Large intestine (tissue), 3 donors: ENCODE results near the gene ANO6. TPM values are rescaled to one million over a fixed set of nuclear protein-coding genes. Genes with fewer than 3 reads are reported as not detected.

ENCODE experiments used
- DNase-seq, 2 donors: peaks; one replicate each; pipeline versions ENCODE4 v3.0.0 to v3.0.0-alpha.2; 2013
- H3K27ac ChIP-seq: one replicate; pipeline ENCODE4 v1.5.1; 2013; ENCODE audit warnings: low read length
- H3K27me3 ChIP-seq: 2 replicates; pipeline ENCODE4 v1.6.1; 2013; ENCODE audit warnings: low read length; ENCODE audit not compliant: control insufficient read depth, insufficient read depth
- H3K36me3 ChIP-seq: 2 replicates; pipeline ENCODE4 v1.6.1; 2013; ENCODE audit warnings: low read length; ENCODE audit not compliant: control insufficient read depth, insufficient read depth
- H3K4me1 ChIP-seq: one replicate; pipeline ENCODE4 v1.6.1; 2013; ENCODE audit warnings: low read length; ENCODE audit not compliant: control insufficient read depth, insufficient read depth
- H3K4me3 ChIP-seq: one replicate; pipeline ENCODE4 v1.5.1; 2013; ENCODE audit warnings: low read length
- H3K9me3 ChIP-seq: one replicate; pipeline ENCODE4 v1.6.1; 2013; ENCODE audit warnings: mild to moderate bottlenecking, low read depth, low read length, moderate library complexity; ENCODE audit not compliant: control insufficient read depth
- WGBS: methylation state at CpG from one replicate; pipeline ENCODE4 v1.1.5; 2013; ENCODE audit warnings: low lambda C conversion rate; ENCODE audit not compliant: insufficient coverage; 5-methylcytosine and 5-hydroxymethylcytosine counted together
- polyA plus RNA-seq: library from polyadenylated mRNA; unstranded; fragments of 120-200 nt; gene quantifications from one replicate; pipeline ENCODE4 v1.2.1, GENCODE V29; 2013

Gene ANO6
- polyA plus RNA-seq, 1 donor = 65.8 TPM

GRCh38 chr12:45329238-45329637 lies 113.3 kb downstream of the ANO6 start:
- Histone ChIP-seq H3K4me3 (no peak overlapping the region), H3K4me1 (no peaks in the 10 kb centered on the region), H3K9me3 (no peaks in the 10 kb centered on the region), H3K36me3 (peaks cover 9% of the 10 kb centered on the region), H3K27ac (no peak overlapping the region), H3K27me3 (no peaks in the 10 kb centered on the region)
- DNase-seq = no peak
- no CpG with 5 or more reads among the region's 1 CpG for WGBS

- Histone ChIP-seq H3K4me3 (no peak overlapping the region), H3K9me3 (no peaks in the 10 kb centered on the region), H3K36me3 (peaks cover 9% of the 10 kb centered on the region), H3K27me3 (no peaks in the 10 kb centered on the region), H3K4me1 (no peaks in the 10 kb centered on the region), H3K27ac (no peak overlapping the region)
- DNase-seq = no peak
- no CpG with 5 or more reads among the region's 1 CpG for WGBS
Measured at GRCh38 chr12:45329702-45330101, 113.8 kb downstream of the ANO6 start.

DNA sequence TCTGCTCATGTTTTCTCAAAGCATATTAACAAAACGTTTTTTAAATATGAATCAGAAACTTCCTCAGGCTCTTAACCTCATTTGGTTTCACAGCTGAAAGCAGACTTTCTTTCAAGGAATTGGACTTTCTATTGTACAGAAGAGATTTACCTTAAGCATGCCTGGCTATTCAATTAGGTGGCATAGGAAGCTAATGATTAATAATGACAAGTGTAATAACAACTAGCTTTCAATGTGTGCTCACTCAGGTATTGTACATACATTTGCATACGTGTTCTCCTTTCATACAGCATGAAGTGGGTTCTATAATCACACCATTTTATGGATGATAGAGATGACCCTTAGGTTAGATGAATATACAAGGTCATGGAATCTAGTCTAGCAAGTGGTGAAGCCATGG lies 115.7 kb downstream of the ANO6 start:
- H3K27ac ChIP-seq = no peak overlapping the region
- DNase-seq = no peak
- H3K4me3 ChIP-seq = no peak overlapping the region
- no peaks in the 10 kb centered on the region for H3K27me3 ChIP-seq
- 60% methylated on average over 1 of the region's 2 CpGs for WGBS
- H3K4me1 ChIP-seq = no peaks in the 10 kb centered on the region
- H3K9me3 ChIP-seq = no peaks in the 10 kb centered on the region
- peaks cover 11% of the 10 kb centered on the region for H3K36me3 ChIP-seq

DNA sequence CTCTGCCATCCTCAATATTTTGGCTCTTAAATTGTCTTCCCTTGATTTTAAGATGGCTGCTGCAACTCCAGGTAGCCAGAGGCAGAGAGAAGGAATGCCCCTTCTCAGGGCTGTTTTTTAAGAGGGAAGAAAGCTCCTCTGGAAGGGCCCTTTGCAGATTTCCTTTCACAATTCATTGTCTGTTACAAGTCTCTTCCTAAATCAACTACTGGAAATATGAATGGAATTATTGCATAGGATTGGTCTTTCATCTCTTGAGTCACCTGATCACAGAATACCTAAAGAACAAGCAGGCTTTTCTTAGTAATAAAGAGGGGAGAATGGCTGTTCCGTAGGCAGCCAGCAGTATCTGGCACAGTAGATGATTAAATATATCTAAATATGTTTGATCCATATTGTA lies 118.5 kb downstream of the ANO6 start:
- peaks cover 11% of the 10 kb centered on the region for H3K36me3 ChIP-seq
- H3K27ac ChIP-seq = no peak overlapping the region
- DNase-seq = no peak
- no peaks in the 10 kb centered on the region for H3K4me1 ChIP-seq
- H3K27me3 ChIP-seq = no peaks in the 10 kb centered on the region
- H3K9me3 ChIP-seq = no peaks in the 10 kb centered on the region
- 100% methylated on average over 1 of the region's 1 CpG for WGBS
- no peak overlapping the region for H3K4me3 ChIP-seq

DNA sequence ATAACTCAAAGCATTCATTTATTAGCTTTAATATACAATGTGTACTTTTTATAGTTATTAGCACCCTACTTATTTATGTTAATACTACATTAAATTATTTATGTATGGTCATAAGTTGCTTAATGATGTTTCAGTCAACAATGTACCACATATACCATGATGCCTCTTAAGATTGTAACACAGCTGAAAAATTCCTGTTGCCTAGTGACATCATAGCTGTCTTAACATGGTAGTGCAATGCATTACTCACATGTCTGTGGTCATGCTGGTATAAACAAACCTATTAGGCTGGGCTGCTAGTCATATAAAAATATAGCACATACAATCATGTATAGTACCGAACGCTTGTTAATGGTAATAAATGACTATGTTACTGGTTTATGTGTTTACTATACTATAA lies 120.4 kb downstream of the ANO6 start:
- Histone ChIP-seq H3K4me3 (no peak overlapping the region), H3K27me3 (no peaks in the 10 kb centered on the region), H3K9me3 (no peaks in the 10 kb centered on the region), H3K27ac (no peak overlapping the region), H3K36me3 (peaks cover 11% of the 10 kb centered on the region), H3K4me1 (no peaks in the 10 kb centered on the region)
- DNase-seq = no peak
- WGBS = 100% methylated on average over 1 of the region's 2 CpGs

- no peak overlapping the region for H3K27ac ChIP-seq
- no peak overlapping the region for H3K4me3 ChIP-seq
- WGBS = 100% methylated on average over 1 of the region's 3 CpGs
- no peak for DNase-seq
- no peaks in the 10 kb centered on the region for H3K9me3 ChIP-seq
- no peaks in the 10 kb centered on the region for H3K27me3 ChIP-seq
- no peaks in the 10 kb centered on the region for H3K4me1 ChIP-seq
- peaks cover 9% of the 10 kb centered on the region for H3K36me3 ChIP-seq
Measured at GRCh38 chr12:45336762-45337596, 121.1 kb downstream of the ANO6 start.

- H3K4me3 ChIP-seq = no peak overlapping the region
- H3K9me3 ChIP-seq = no peaks in the 10 kb centered on the region
- DNase-seq = no peak
- peaks cover 5% of the 10 kb centered on the region for H3K36me3 ChIP-seq
- H3K27me3 ChIP-seq = no peaks in the 10 kb centered on the region
- H3K4me1 ChIP-seq = no peaks in the 10 kb centered on the region
- no peak overlapping the region for H3K27ac ChIP-seq
Measured at GRCh38 chr12:45337835-45338234, 121.9 kb downstream of the ANO6 start.

DNA sequence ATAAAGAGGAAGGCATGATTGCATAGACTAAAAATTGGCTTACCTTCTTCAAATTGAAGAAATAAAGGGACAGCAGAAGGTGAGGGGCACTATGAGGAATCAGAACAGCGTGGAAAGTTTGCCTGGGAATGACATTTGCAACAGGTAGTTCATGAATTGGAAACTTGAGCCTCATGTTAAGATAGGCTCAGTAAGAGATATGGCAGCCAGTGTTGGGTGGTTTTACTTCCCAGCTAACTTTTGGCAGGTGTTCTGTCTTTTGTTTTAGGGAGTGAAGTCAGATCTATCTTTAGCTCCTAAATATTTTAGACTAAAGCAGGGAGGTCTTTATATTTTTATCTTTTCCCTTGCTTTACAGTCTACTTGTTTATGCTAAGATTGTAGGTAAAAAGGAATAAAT lies 122.4 kb downstream of the ANO6 start:
- WGBS = 80% methylated on average over 1 of the region's 1 CpG
- Histone ChIP-seq H3K27ac (no peak overlapping the region), H3K36me3 (peaks cover 5% of the 10 kb centered on the region), H3K9me3 (no peaks in the 10 kb centered on the region), H3K27me3 (no peaks in the 10 kb centered on the region), H3K4me3 (no peak overlapping the region), H3K4me1 (no peaks in the 10 kb centered on the region)
- no peak for DNase-seq

DNA sequence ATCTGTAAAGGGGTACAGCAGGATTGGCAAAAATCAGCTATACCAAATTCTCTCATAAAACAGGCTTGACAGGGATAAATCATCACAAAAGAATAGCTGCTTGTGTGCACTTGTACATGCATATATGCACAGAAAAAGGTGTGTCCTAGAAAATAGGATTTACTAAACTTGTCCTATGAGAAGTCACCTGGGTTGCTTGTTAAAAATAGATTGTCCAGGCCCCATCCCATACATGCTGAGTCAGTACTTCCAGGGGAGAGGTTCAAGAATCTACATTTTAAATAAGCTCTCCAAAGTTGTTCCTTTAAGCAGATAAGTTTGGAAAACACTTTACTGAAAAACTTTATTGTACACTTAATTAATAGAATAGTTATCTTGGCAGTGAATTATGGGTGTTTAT lies 123.1 kb downstream of the ANO6 start:
- H3K4me1 ChIP-seq = no peaks in the 10 kb centered on the region
- DNase-seq = no peak
- H3K9me3 ChIP-seq = no peaks in the 10 kb centered on the region
- H3K4me3 ChIP-seq = no peak overlapping the region
- no peak overlapping the region for H3K27ac ChIP-seq
- no peaks in the 10 kb centered on the region for H3K27me3 ChIP-seq
- H3K36me3 ChIP-seq = peaks cover 7% of the 10 kb centered on the region

DNA sequence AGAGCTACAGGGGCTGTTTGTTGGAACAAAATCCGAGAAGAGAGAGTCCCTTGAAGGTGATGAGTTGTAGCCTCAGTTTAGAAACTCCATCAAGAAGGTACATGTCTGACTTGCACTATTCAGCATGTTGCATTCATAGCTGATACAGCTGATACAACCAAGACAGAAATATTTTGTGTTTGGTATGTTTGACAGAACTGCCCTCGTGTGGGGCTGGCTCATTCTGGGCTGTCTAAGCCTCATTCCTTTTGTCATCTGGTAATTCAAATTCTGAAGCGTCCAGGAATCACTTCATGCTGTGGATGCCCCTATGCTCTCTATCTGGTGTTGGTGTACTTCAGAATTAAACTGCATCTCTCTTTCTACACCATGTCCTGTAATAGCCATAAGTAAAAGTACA lies 126.3 kb downstream of the ANO6 start:
- H3K4me1 ChIP-seq = no peaks in the 10 kb centered on the region
- H3K4me3 ChIP-seq = no peak overlapping the region
- peaks cover 12% of the 10 kb centered on the region for H3K36me3 ChIP-seq
- no peak overlapping the region for H3K27ac ChIP-seq
- no peaks in the 10 kb centered on the region for H3K9me3 ChIP-seq
- H3K27me3 ChIP-seq = no peaks in the 10 kb centered on the region
- WGBS = 100% methylated on average over 1 of the region's 3 CpGs
- DNase-seq = no peak

GRCh38 chr12:45342848-45343247 lies 127.0 kb downstream of the ANO6 start:
- no peak overlapping the region for H3K27ac ChIP-seq
- peaks cover 12% of the 10 kb centered on the region for H3K36me3 ChIP-seq
- no peak for DNase-seq
- H3K27me3 ChIP-seq = no peaks in the 10 kb centered on the region
- no peak overlapping the region for H3K4me3 ChIP-seq
- WGBS = no CpG with 5 or more reads among the region's 2 CpGs
- H3K9me3 ChIP-seq = no peaks in the 10 kb centered on the region
- H3K4me1 ChIP-seq = no peaks in the 10 kb centered on the region
